ENCODE data around the gene SCAANT1. TPM values are rescaled to one million over a fixed set of nuclear protein-coding genes. Genes with fewer than 3 reads are reported as not detected.

Gene SCAANT1
- total RNA-seq, 1 experiment from 2014 or later: not detected

GRCh38 chr3:63934041-63934866 is 22.1 kb upstream of the SCAANT1 start:
- no peak for DNase-seq (ENCODE audit: low read depth)

- DNase-seq (ENCODE audit: low read depth): no peak
These were observed 21.3 kb upstream of the SCAANT1 start for GRCh38 chr3:63933459-63933858.

- no peak for DNase-seq (ENCODE audit: low read depth)
These were observed 20.5 kb upstream of the SCAANT1 start for GRCh38 chr3:63932509-63933212.

- no peak for DNase-seq (ENCODE audit: low read depth)
These were observed 19.1 kb upstream of the SCAANT1 start for GRCh38 chr3:63931290-63931689.

- no peak for DNase-seq (ENCODE audit: low read depth)
These were observed 15.5 kb upstream of the SCAANT1 start for GRCh38 chr3:63927422-63928280.

- DNase-seq (ENCODE audit: low read depth): no peak
These were observed 14.1 kb upstream of the SCAANT1 start for GRCh38 chr3:63926309-63926708.

- no peak for DNase-seq (ENCODE audit: low read depth)
These were observed 10.5 kb upstream of the SCAANT1 start for GRCh38 chr3:63922491-63923199.

GRCh38 chr3:63921741-63922482 is 9.7 kb upstream of the SCAANT1 start:
- no peak for DNase-seq (ENCODE audit: low read depth)

GRCh38 chr3:63920001-63920400 is 7.8 kb upstream of the SCAANT1 start:
- DNase-seq (ENCODE audit: low read depth): no peak

GRCh38 chr3:63918321-63918720 is 6.1 kb upstream of the SCAANT1 start:
- DNase-seq (ENCODE audit: low read depth): peak; percentile 42

GRCh38 chr3:63914312-63914711 is 2.1 kb upstream of the SCAANT1 start:
- peak; percentile 13 for DNase-seq (ENCODE audit: low read depth)

GRCh38 chr3:63912768-63913588 is 795 bp upstream of the SCAANT1 start:
- peak; percentile 23 for DNase-seq (ENCODE audit: low read depth)

- DNase-seq (ENCODE audit: low read depth): peak; percentile 36
These were observed 692 bp downstream of the SCAANT1 start for GRCh38 chr3:63911509-63911872.

GRCh38 chr3:63910891-63911290 is 1.3 kb downstream of the SCAANT1 start:
- peak; percentile 10 for DNase-seq (ENCODE audit: low read depth)

GRCh38 chr3:63910001-63910400 is 2.2 kb downstream of the SCAANT1 start:
- DNase-seq (ENCODE audit: low read depth): no peak

GRCh38 chr3:63909431-63909830 is 2.8 kb downstream of the SCAANT1 start:
- peak; percentile 9 for DNase-seq (ENCODE audit: low read depth)

- DNase-seq (ENCODE audit: low read depth): no peak
These were observed 3.4 kb downstream of the SCAANT1 start for GRCh38 chr3:63908776-63909175.

- DNase-seq (ENCODE audit: low read depth): no peak
These were observed 4.0 kb downstream of the SCAANT1 start for GRCh38 chr3:63908081-63908736.

Measured in LHCN-M2 (cell line).